H54 (cell line): Measurements from ENCODE around the gene SUSD3.
"Not testable (repeated sequence)": the region's sequence is repeated elsewhere in the genome, so short reads cannot be mapped to it uniquely, and the experiment has no call there.

ENCODE experiments used
- DNase-seq: peaks from one replicate; pipeline ENCODE4 v3.0.0; 2011; ENCODE audit warnings: low spot score, mixed read lengths; ENCODE audit not compliant: insufficient read length
- FAIRE-seq: peaks from 3 replicates; lab custom pipeline; 2011; peaks lifted over from hg19 to GRCh38; lab: Jason Lieb, UNC
- POLR2A ChIP-seq: IDR thresholded peaks from 2 replicates; pipeline ENCODE4 v1.6.1; 2011; ENCODE audit warnings: low read depth, mild to moderate bottlenecking, low read length

The SUSD3 gene

GRCh38 chr9:93058355-93059010 lies at the start of gene SUSD3:
TSS of gene SUSD3 (plus strand) at chr9:93058701. CDS start at chr9:93058743, 42 bp downstream.
- DNase-seq (no peak), FAIRE-seq (no peak)
- no peak for TF ChIP-seq POLR2A

GRCh38 chr9:93009337-93010015 lies 49.0 kb upstream of the SUSD3 start:
- DNase-seq (no peak), FAIRE-seq (no peak)
- TF ChIP-seq POLR2A: no peak

- no peak for TF ChIP-seq POLR2A
- FAIRE-seq (no peak), DNase-seq (no peak)
Measured at GRCh38 chr9:93010056-93010455, 48.4 kb upstream of the SUSD3 start.

DNA sequence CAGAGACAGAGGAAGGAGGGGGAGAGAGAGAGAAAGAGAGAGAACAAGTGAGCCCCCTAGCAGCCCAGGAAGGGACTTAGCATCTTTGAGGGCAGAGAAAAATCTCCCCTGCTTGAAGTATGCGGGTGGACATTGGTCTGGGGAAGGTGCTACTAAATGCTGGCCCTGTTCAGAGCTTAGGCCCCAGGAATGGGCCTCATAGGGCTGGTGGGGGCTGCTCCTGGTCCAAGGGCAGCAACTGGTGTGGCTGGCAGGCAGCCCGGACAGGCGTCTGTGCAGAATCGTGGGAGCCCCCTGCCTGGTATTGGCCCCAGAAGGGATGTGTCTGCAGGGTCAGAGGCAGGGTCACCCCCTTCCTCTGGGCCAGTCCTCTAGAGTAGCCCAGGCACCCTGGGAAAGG lies 47.8 kb upstream of the SUSD3 start:
- no peak for TF ChIP-seq POLR2A
- DNase-seq (no peak), FAIRE-seq (no peak)

DNA sequence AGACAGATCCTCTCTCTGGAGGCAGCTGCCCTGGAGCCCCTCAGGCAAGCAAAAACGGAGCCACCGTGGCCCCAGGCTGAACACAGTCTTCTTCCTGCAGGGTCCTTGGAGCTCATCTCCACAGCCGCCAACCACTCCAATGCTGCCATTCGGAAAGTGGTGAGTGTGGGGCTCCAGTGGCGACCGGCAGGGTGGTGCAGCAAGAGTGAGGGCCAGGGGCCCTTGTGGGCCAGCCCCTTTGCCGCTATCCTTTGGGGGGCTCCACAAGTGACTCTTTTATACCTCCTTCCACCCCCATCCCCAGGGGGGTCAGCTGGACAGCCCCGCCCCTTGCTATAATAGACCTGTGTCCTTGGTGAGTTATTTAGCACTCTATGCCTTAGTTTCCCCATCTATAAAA lies 47.4 kb upstream of the SUSD3 start:
- DNase-seq (no peak), FAIRE-seq (no peak)
- no peak for TF ChIP-seq POLR2A

- no peak for TF ChIP-seq POLR2A
- no peak for FAIRE-seq
Measured at GRCh38 chr9:93012963-93013855, 45.3 kb upstream of the SUSD3 start.

DNA sequence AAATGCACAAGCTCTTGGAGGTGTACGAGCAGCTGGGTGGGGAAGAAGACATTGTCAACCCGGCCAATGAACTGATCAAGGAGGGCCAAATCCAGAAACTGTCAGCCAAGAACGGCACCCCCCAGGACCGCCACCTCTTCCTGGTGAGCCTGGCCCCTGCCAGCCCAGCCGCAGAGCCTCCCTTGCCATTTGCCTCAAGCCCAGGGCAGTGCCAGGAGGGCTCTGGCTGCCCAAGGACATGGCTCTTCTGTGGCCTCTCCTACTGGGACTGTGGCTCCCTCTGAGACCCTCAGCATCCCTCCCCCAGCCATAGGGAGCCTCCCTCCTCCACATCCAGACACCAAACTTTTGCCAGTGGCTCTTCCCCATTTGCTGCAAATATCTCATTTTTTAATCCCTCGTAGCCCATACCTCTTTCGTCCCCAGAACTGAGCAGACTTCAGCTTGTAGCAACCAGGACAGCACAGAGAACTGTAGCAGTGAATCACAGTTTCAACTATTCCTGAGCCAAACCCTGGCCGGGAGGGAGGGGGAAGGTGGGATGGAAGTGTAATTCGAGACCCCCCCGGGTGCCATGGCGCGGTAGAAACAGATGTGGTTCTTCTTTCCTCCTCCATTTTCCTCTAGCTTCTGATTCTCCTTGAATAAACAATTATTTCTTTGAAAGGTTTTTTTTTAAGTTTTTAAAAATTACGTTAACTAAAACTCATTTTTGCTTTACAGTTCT lies 44.5 kb upstream of the SUSD3 start:
- TF ChIP-seq POLR2A: no peak
- no peak for FAIRE-seq

More at GRCh38 chr9:93012963-93013855, 45.3 kb upstream of the SUSD3 start:
- DNase-seq: no peak

DNA sequence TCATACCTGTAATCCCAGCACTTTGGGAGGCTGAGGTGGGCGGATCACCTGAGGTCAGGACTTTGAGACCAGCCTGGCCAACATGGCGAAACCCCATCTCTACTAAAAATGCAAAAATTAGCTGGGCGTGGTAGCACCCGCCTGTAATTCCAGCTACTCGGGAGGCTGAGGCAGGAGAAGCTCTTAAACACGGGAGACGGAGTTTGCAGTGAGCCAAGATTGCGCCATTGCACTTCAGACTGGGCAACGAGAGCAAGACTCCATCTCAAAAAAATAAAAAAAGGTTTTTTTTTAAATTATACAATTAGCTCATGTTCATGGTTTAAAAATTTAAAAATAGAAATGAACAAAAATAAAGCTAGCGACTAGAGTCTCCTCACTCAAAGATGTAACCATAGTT lies 43.3 kb upstream of the SUSD3 start:
- not testable (repeated sequence) for FAIRE-seq, DNase-seq

More for the DNA sequence above, 44.5 kb upstream of the SUSD3 start:
- DNase-seq: no peak

- no peak for TF ChIP-seq POLR2A
- FAIRE-seq (no peak), DNase-seq (no peak)
Measured at GRCh38 chr9:93017621-93018020, 40.9 kb upstream of the SUSD3 start.

- DNase-seq (no peak), FAIRE-seq (no peak)
- no peak for TF ChIP-seq POLR2A
Measured at GRCh38 chr9:93020151-93020550, 38.4 kb upstream of the SUSD3 start.

DNA sequence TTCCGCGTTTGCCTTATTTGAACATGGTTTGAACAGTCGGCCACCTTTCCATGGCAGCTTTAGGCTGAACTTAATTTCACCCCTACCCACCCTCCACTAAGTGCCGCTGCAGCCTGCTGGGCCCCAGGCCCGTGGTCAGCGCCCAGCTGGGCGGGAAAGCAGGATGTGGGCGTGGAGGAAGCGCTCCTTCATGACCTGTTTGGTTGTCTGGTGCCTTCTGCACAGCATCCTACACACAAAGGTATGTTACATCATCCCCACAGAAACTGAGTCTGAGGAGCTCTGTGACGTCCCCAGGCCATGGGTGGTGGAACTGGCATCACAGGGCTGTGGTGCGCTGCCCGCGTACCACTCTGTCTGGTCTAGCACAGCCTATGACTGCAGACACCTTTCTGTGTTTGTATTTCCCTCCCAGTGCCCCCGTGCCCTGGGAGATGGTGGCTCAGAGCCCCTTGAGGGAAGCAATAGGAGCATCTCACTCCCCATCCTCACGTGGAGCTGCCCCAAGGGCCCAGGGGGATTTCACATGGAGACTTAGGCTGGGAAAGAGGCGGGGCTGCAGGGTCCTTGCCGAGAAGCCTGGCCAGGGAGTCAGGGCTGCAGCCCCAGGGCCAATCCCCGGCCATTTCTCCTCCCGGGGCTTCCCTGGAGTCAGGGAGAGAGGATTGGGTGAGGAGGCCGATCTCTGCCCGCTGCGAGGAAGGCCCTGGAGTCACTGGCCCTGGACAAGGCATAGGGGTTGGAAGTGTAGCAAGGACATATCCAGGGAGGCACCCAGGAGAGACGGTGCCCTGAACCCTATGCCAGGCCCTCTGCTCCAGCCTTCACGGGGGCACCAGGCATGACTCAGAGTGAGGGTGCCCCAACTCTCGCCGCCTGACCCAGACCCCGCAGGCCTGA lies 37.5 kb upstream of the SUSD3 start:
- FAIRE-seq (no peak), DNase-seq (no peak)

DNA sequence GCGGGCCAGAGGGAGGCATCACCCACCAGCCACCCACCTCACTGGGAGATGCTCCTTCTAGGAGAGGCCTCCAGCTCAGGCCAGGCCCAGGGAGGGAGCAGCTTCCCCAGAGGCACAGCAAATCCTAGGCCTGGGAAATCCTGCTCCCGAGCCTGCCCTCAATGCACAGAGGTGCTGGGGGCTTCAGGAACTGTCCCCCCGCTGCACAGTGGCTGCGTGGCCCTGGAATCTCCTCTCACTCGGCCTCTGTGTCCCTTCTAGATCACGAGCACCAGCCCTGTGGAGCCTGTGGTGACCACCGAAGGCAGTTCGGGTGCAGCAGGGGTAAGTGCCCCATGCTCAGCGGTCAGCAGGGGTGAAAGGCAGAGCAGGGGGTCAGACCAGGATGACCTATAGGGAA lies 36.4 kb upstream of the SUSD3 start:
- FAIRE-seq (no peak), DNase-seq (no peak)
- no peak for TF ChIP-seq POLR2A

More for the DNA sequence above, 37.5 kb upstream of the SUSD3 start:
- TF ChIP-seq POLR2A: no peak
